Keratinocyte (primary cell): ENCODE measurements around the gene AGPAT3.

Experiments used
- CTCF ChIP-seq, 3 experiments: IDR thresholded peaks in 1 of 3; conservative IDR thresholded peaks in 1 of 3; optimal IDR thresholded peaks in 1 of 3; 2 replicates in 2 of 3; 3 replicates in 1 of 3; pipeline versions ENCODE3 to v1.5.1; 2011; ENCODE audit warnings: low read length in 3 of 3, mild to moderate bottlenecking in 3 of 3, moderate library complexity in 2 of 3, control low read depth in 1 of 3, inconsistent platforms in 1 of 3; ENCODE audit not compliant: insufficient read depth in 2 of 3; ENCODE audit errors: extremely low read depth in 1 of 3
- EZH2 ChIP-seq: IDR thresholded peaks from one replicate; pipeline ENCODE4 v1.6.1; 2012; ENCODE audit warnings: inconsistent platforms, mild to moderate bottlenecking, low read length, moderate library complexity

GRCh38 chr21:43832648-43833047, 32.4 kb upstream of the AGPAT3 start:
- no peak for TF ChIP-seq CTCF (optimal IDR thresholded peaks at IDR 0.05 in 1 of 3, IDR thresholded peaks at IDR 0.05 in 1 of 3, conservative IDR thresholded peaks at IDR 0.05 in 1 of 3; ENCODE audit: extremely low read depth in 1 of 3, insufficient read depth in 2 of 3, low read length in 3 of 3)
- TF ChIP-seq EZH2: no peak
